GM12878 (cell line): Measurements from ENCODE around the gene YBX2.

ENCODE experiments used
- ATF2 ChIP-seq: IDR thresholded peaks from 2 replicates; pipeline ENCODE4 v1.6.1; 2012; ENCODE audit warnings: low read length, inconsistent platforms
- ZNF384 ChIP-seq: IDR thresholded peaks from 2 replicates; pipeline ENCODE4 v1.6.1; 2012; ENCODE audit warnings: low read depth, mild to moderate bottlenecking, low read length, improper control_type of control experiment, borderline replicate concordance

- TF ChIP-seq ZNF384 (no peak), ATF2 (no peak)
Observed at GRCh38 chr17:7240375-7240774, 54.1 kb downstream of the YBX2 start.
